ENCODE results near the gene DIAPH2. TPM values are rescaled to one million over a fixed set of nuclear protein-coding genes. Genes with fewer than 3 reads are reported as not detected.

The DIAPH2 gene
- total and polyA plus RNA-seq, 2 of the 13 experiments (the other 11 are each of a cell fraction or from before 2014, with no cell fraction given) = 2.1 to 8.5 TPM

GRCh38 chrX:97308171-97308570, 623.5 kb downstream of the DIAPH2 start:
- no peak overlapping the region for H3K4me2 ChIP-seq (ENCODE audit: low read depth, low read length)
- intact Hi-C loops (cut with micrococcal nuclease; ENCODE audit: unreplicated experiment) (no loop called here), in situ Hi-C loops (cut with HindIII; ENCODE audit: extremely low pct_ligation_motif_present, low pct_unique_long_range_greater_than_20kb) (no loop called here)
- 92% methylated on average over 4 of the region's 4 CpGs for WGBS (ENCODE audit: low lambda C conversion rate)
- ATAC-seq (no peak), DNase-seq (ENCODE audit: low spot score) (no peak), FAIRE-seq (no peak)
- no TSS peak for BruUV-seq (replicated peaks)
- POLR2A ChIA-PET = no interaction called here
- CTCF ChIA-PET (ENCODE audit: low intra/inter-chr PET ratio, low total read pairs) = no interaction called here
- no peaks in the 10 kb centered on the region for H3K79me2 ChIP-seq (ENCODE audit: insufficient read depth, low read length)
- H3K36me3 ChIP-seq (replicated peaks in 1 of 2; ENCODE audit: control insufficient read depth in 1 of 2, insufficient read depth in 2 of 2, low read length in 2 of 2) = no peaks in the 10 kb centered on the region
- no peak overlapping the region for H2AFZ ChIP-seq (ENCODE audit: low read length)
- H3K27ac ChIP-seq (ENCODE audit: extremely low read length, insufficient read depth, low read length) = no peak overlapping the region
- H3K27me3 ChIP-seq (ENCODE audit: control insufficient read depth in 1 of 2, insufficient read depth in 2 of 2, low read length in 2 of 2) = no peaks in the 10 kb centered on the region
- no peaks in the 10 kb centered on the region for H3K9me3 ChIP-seq (ENCODE audit: low read length)
- no peaks in the 10 kb centered on the region for H4K20me1 ChIP-seq (ENCODE audit: insufficient read depth, low read length)
- no peaks in the 10 kb centered on the region for H3K4me1 ChIP-seq (ENCODE audit: insufficient read depth, low read length)
- H3K4me3 ChIP-seq (replicated peaks in 1 of 3; ENCODE audit: insufficient read depth in 1 of 3, low read depth in 2 of 3, low read length in 3 of 3) = no peak overlapping the region
- H3K9ac ChIP-seq (ENCODE audit: insufficient read depth, low read depth, low read length) = no peak overlapping the region
- TF ChIP-seq BRD4 (CRISPR knock-in tag; IDR thresholded peaks at IDR 0.05) (no peak), MEIS1 (CRISPR knock-in tag; IDR thresholded peaks at IDR 0.05; ENCODE audit: borderline replicate concordance) (no peak), SOX13 (IDR thresholded peaks at IDR 0.05) (no peak), SOX13 (CRISPR knock-in tag; conservative IDR thresholded peaks at IDR 0.05 in 1 of 2, IDR thresholded peaks at IDR 0.05 in 1 of 2) (no peak), ZNF407 (CRISPR knock-in tag; IDR thresholded peaks at IDR 0.05; ENCODE audit: not compliant biosample characterization) (no peak), ZSCAN22 (CRISPR knock-in tag; IDR thresholded peaks at IDR 0.05) (no peak), PBX3 (CRISPR knock-in tag; IDR thresholded peaks at IDR 0.05; ENCODE audit: borderline replicate concordance) (no peak), DBP (CRISPR knock-in tag; IDR thresholded peaks at IDR 0.05; ENCODE audit: not compliant biosample characterization) (no peak), ZNF317 (CRISPR knock-in tag; IDR thresholded peaks at IDR 0.05) (no peak), HMG20B (CRISPR knock-in tag; conservative IDR thresholded peaks at IDR 0.05) (no peak), ZNF496 (CRISPR knock-in tag; IDR thresholded peaks at IDR 0.05; ENCODE audit: insufficient replicate concordance) (no peak), MTF2 (CRISPR knock-in tag; IDR thresholded peaks at IDR 0.05; ENCODE audit: borderline replicate concordance) (no peak), ATF3 (CRISPR knock-in tag; IDR thresholded peaks at IDR 0.05) (no peak), ZKSCAN1 (IDR thresholded peaks at IDR 0.05; ENCODE audit: low read length) (no peak), NBN (conservative IDR thresholded peaks at IDR 0.05) (no peak)

Data from HepG2 (cell line).